Right lobe of liver (tissue), 4 donors: ENCODE measurements around the gene ISY1.

Experiments used
- CTCF ChIP-seq, 4 donors: fragments of 200-600 bp in 3 of 4; fragments of 450-650 bp in 1 of 4; IDR thresholded peaks; one replicate each; pipeline versions ENCODE4 v1.5.1 to v1.8.0; 2016 to 2022; ENCODE audit warnings: antibody characterized with exemption in 4 of 4, mild to moderate bottlenecking in 2 of 4
- POLR2A ChIP-seq: fragments of 450-650 bp; IDR thresholded peaks from one replicate; pipeline ENCODE4 v1.6.1; 2017; ENCODE audit warnings: antibody characterized with exemption, mild to moderate bottlenecking
- donor health status: DM: no; HTN: no; CAD: no.
- donor health status: DM: no; HTN: no; CAD: no.
- donor health status: DM: no; HTN: yes; CAD: no.

- TF ChIP-seq POLR2A: no peak
- no peak for TF ChIP-seq CTCF (IDR thresholded peaks at IDR 0.05)
These were observed 79.4 kb downstream of the ISY1 start for GRCh38 chr3:129081503-129081902.
